HCT116 (cell line): ENCODE measurements around the gene TSPAN5. TPM values are rescaled to one million over a fixed set of nuclear protein-coding genes. Genes with fewer than 3 reads are reported as not detected.

Experiments
- ATAC-seq: fragments of 200-7000 bp; cut with Tn5 transposase; 2 replicates; pipeline ENCODE4 v1.9.1; 2020; ENCODE audit warnings: mild to moderate bottlenecking, moderate library complexity
- BruUV-seq: library from RNA; stranded (reverse); fragments of 400-500 nt; replicated peaks from 2 replicates; lab custom pipeline; 2021; lab: Mats Ljungman, UMichigan
- CTCF ChIA-PET: fragments of 300-600 bp; sonication (Branson Sonifier 250); formaldehyde crosslinking; loops from one replicate; lab custom pipeline; 2021; ENCODE audit warnings: antibody characterized with exemption; lab: Charles Lee
- POLR2A ChIA-PET: fragments of 300-600, 350-600 bp; sonication (Branson Sonifier 250); formaldehyde crosslinking; loops from one replicate; lab custom pipeline; 2021; ENCODE audit warnings: antibody characterized with exemption; lab: Charles Lee
- RAD21 ChIA-PET, 2 experiments: fragments of 300-600 bp; sonication (Branson Sonifier 250); formaldehyde crosslinking; loops; one replicate each; lab custom pipeline; 2023; ENCODE audit warnings: low total read pairs in 2 of 2; ENCODE audit not compliant: uncharacterized antibody in 2 of 2, unreplicated experiment in 2 of 2, low non-redundant PET in 1 of 2; lab: Charles Lee
- DNase-seq: peaks from one replicate; pipeline ENCODE4 v3.0.0-alpha.2; 2010; ENCODE audit warnings: low read depth, low spot score
- H2AFZ ChIP-seq: fragments of 200-600 bp; shearing (Covaris generic), sonication (generic); 2 replicates; pipeline ENCODE4 v1.6.1; 2017; ENCODE audit warnings: low read depth, mixed run types, mixed read lengths, antibody characterized with exemption, low read length; ENCODE audit not compliant: poor library complexity, severe bottlenecking
- H3K27ac ChIP-seq: 2 replicates; pipeline ENCODE4 v1.5.1; 2012; ENCODE audit warnings: low read depth, low read length
- H3K27me3 ChIP-seq: fragments of 200-600 bp; sonication (generic); 2 replicates; pipeline ENCODE4 v1.6.1; 2016; ENCODE audit warnings: mixed run types, low read length, mixed read lengths; ENCODE audit not compliant: insufficient read depth
- H3K36me3 ChIP-seq, 2 experiments: fragments of 200-500 bp in 1 of 2; fragments of 200-600 bp in 1 of 2; sonication (Bioruptor generic) in 1 of 2; sonication (generic) in 1 of 2; 2 replicates each; pipeline versions ENCODE4 v1.5.1 to v1.6.1; 2014 to 2016; ENCODE audit warnings: low read length in 2 of 2, inconsistent platforms in 1 of 2, mixed read lengths in 1 of 2, mixed run types in 1 of 2; ENCODE audit not compliant: insufficient read depth in 2 of 2, control insufficient read depth in 1 of 2
- H3K4me1 ChIP-seq, 2 experiments: fragments of 200-600 bp in 1 of 2; sonication (generic) in 1 of 2; 2 replicates each; pipeline versions ENCODE4 v1.5.1 to v1.6.1; 2012 to 2017; ENCODE audit warnings: low read length in 2 of 2, inconsistent platforms in 1 of 2, mild to moderate bottlenecking in 1 of 2, mixed read lengths in 1 of 2, mixed run types in 1 of 2, moderate library complexity in 1 of 2; ENCODE audit not compliant: insufficient read depth in 2 of 2, control insufficient read depth in 1 of 2
- H3K4me2 ChIP-seq: fragments of 200-600 bp; sonication (generic); 2 replicates; pipeline ENCODE4 v1.6.1; 2017; ENCODE audit warnings: mixed run types, low read length, mixed read lengths
- H3K4me3 ChIP-seq, 2 experiments: fragments of 200-600 bp in 1 of 2; sonication (generic) in 1 of 2; replicated peaks in 1 of 2; 2 replicates each; pipeline ENCODE4 v1.5.1; 2011 to 2016; ENCODE audit warnings: low read length in 2 of 2, control low read depth in 1 of 2, low read depth in 1 of 2, mild to moderate bottlenecking in 1 of 2, mixed read lengths in 1 of 2, mixed run types in 1 of 2
- H3K79me2 ChIP-seq: fragments of 200-600 bp; sonication (generic); 2 replicates; pipeline ENCODE4 v1.6.1; 2017; ENCODE audit warnings: mild to moderate bottlenecking, mixed run types, low read length, moderate library complexity, mixed read lengths; ENCODE audit not compliant: insufficient read depth
- H3K9ac ChIP-seq: fragments of 200-600 bp; sonication (generic); 2 replicates; pipeline ENCODE4 v1.6.1; 2016; ENCODE audit warnings: low read length, mixed read lengths
- H3K9me2 ChIP-seq: fragments of 200-600 bp; sonication (generic), shearing (Covaris generic); 2 replicates; pipeline ENCODE4 v1.6.1; 2017; ENCODE audit warnings: mixed run types, mild to moderate bottlenecking, moderate library complexity; ENCODE audit not compliant: insufficient read depth
- H3K9me3 ChIP-seq, 2 experiments: fragments of 200-500 bp in 1 of 2; fragments of 200-600 bp in 1 of 2; sonication (Bioruptor generic) in 1 of 2; sonication (generic) in 1 of 2; 2 replicates each; pipeline ENCODE4 v1.6.1; 2014 to 2017; ENCODE audit warnings: low read length in 2 of 2, mixed read lengths in 2 of 2, inconsistent platforms in 1 of 2, low read depth in 1 of 2, mild to moderate bottlenecking in 1 of 2, mixed run types in 1 of 2, moderate library complexity in 1 of 2; ENCODE audit not compliant: control insufficient read depth in 1 of 2, insufficient read depth in 1 of 2
- H4K20me1 ChIP-seq: fragments of 200-600 bp; sonication (generic), shearing (Covaris generic); 2 replicates; pipeline ENCODE4 v1.6.1; 2017; ENCODE audit warnings: mixed run types, mild to moderate bottlenecking, moderate library complexity; ENCODE audit not compliant: insufficient read depth
- CBX3 ChIP-seq: IDR thresholded peaks from 2 replicates; pipeline ENCODE4 v1.6.1; 2012; ENCODE audit warnings: low read depth
- CEBPB ChIP-seq: IDR thresholded peaks from 2 replicates; pipeline ENCODE4 v1.6.1; 2012; ENCODE audit warnings: low read depth
- EGR1 ChIP-seq: IDR thresholded peaks from 2 replicates; pipeline ENCODE4 v1.6.1; 2012; ENCODE audit warnings: low read depth
- ELF1 ChIP-seq: IDR thresholded peaks from 2 replicates; pipeline ENCODE4 v1.6.1; 2012; ENCODE audit warnings: low read depth, borderline replicate concordance
- POLR2AphosphoS5 ChIP-seq: IDR thresholded peaks from 2 replicates; pipeline ENCODE4 v1.6.1; 2011; ENCODE audit warnings: mild to moderate bottlenecking, low read depth, low read length, moderate library complexity
- RAD21 ChIP-seq: IDR thresholded peaks from 2 replicates; pipeline ENCODE4 v1.6.1; 2012; ENCODE audit warnings: low read depth, mild to moderate bottlenecking
- SP1 ChIP-seq: IDR thresholded peaks from 2 replicates; pipeline ENCODE4 v1.6.1; 2012; ENCODE audit warnings: low read depth
- TCF7L2 ChIP-seq: IDR thresholded peaks from 2 replicates; pipeline ENCODE4 v1.7.0; 2011; ENCODE audit warnings: borderline replicate concordance, inconsistent platforms; ENCODE audit not compliant: insufficient read depth, insufficient read length; ENCODE audit errors: extremely low read depth
- ZNF274 ChIP-seq: fragments of 200-500 bp; sonication (Bioruptor generic); IDR thresholded peaks from 2 replicates; pipeline ENCODE4 v1.6.1; 2014; ENCODE audit warnings: mild to moderate bottlenecking, low read depth, low read length, inconsistent platforms
- intact Hi-C: fragments of 100-400 bp; cut with micrococcal nuclease; formaldehyde crosslinking; loops from 2 replicates; pipeline ENCODE4 v1.10.0; 2022
- total RNA-seq: library from RNA; stranded (reverse); gene quantifications from one replicate; pipeline ENCODE4 v1.2.1, GENCODE V29; 2021; ENCODE audit not compliant: unreplicated experiment
- TF ChIP-seq, protein P1 (sequence below): IDR thresholded peaks from 2 replicates; pipeline ENCODE4 v1.6.1; 2011; ENCODE audit warnings: mild to moderate bottlenecking, low read length, moderate library complexity; ENCODE audit not compliant: insufficient replicate concordance; ENCODE audit errors: extremely low read depth
- TF ChIP-seq, protein P2 (sequence below): IDR thresholded peaks from 2 replicates; pipeline ENCODE4 v1.6.1; 2012

The TSPAN5 gene
- total RNA-seq, 1 experiment from 2014 or later = 56.8 TPM

DNA sequence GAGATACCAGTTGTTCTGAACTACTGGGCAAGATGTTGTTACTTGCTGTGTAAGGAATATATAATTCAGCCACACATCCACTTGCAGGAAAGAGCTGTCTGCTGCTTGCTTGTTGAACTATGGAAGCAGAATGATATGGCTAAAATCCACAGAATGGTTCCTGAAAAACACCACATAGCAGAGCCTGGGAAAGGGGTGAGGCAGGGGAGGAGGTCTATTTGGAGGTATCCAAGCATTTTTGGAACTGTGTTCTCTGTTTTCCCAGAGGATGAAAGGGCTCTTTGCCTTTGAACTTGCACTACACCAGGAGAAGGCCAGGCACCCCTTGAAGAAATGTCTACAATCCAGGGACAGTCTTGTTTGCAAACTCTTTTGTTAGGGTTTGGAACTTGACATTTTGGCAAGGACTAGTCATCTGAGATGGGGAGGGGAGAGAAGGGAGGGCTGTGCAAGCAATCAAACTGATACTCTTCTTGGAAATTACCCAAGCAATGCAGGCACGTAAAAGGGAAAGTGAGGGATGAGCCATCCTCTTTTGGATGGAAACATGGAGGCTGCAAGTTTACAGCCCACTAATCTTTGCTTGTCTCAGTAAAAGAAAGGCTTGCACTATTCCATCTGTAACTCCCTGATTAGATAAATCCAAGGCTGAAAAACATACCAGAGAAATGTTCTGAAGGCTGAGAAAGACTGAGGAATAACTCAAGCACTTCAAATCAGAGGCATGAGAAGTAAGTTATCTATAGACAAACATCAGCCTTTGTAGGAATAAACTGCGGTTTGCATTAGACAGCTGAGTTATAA, 141.0 kb downstream of the TSPAN5 start:
- intact Hi-C loops = loop anchor here (10.0 kb wide), 1 partner anchor 107 kb away; no protein-coding TSS in a partner anchor
- Histone ChIP-seq H2AFZ (no peak overlapping the region), H3K9me3 (no peaks in the 10 kb centered on the region), H3K79me2 (peaks cover 93% of the 10 kb centered on the region), H3K9me2 (no peaks in the 10 kb centered on the region), H3K36me3 (no peaks in the 10 kb centered on the region), H4K20me1 (no peaks in the 10 kb centered on the region), H3K27ac (0 out of 2 replicates have a peak overlapping the region, but pooled peaks have one; percentile 10), H3K4me1 (peaks cover 61 to 75% of the 10 kb centered on the region in 2 experiments), H3K9ac (no peak overlapping the region), H3K27me3 (no peaks in the 10 kb centered on the region), H3K4me2 (peak overlapping the region; percentile 65), H3K4me3 (peak overlapping the region in 1 of 2 experiments; percentile 28; a peak in 2 of 4 replicates)
- ChIA-PET CTCF (no interaction called here), POLR2A (interaction anchor here (1.4 kb wide), 1 partner anchor 13 kb away, joined by 3 read pairs; no protein-coding TSS in a partner anchor), RAD21 (no interaction called here)
- BruUV-seq = no TSS peak
- no peak for DNase-seq
- TF ChIP-seq TCF7L2 = peak; percentile 30
- no peak for TF ChIP-seq SP1
- TF ChIP-seq ZNF274 = no peak
- ATAC-seq = no peak

DNA sequence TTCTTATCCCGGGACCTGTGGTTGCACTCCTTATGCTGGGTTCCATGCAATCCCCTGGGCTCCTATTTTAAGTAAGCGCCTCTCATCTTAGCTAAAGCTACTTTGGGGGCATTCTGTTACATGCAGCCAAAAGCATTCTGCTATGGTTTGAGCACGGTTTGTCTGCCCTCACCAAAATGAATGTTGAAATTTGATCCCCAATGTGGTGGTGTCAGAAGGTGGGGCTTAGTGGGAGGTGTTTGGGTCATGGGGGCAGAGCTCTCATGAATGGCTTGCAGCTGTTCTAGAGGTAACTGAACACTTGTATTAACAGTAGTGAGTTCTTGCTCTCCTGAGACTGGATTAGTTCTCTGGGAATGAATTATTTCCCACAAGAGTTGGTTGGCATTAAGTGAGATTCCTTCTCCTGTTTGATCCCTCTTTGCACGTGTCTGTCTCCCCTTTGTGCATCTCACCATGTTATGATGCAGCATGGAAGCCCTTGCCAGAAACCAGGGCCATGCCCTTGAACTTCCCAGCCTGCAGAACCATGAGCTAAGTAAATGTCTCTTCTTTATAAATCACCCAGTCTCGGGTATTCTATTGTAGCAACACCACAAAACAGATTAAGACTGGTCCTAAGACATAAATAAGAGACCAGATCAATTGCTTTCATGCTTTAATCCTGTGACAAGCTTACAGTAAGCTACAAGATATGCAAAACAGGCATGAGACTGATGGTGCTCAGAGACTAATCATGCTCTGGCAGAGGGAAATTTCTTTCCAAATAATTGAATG, 141.8 kb downstream of the TSPAN5 start:
- ATAC-seq (peak; percentile 55), DNase-seq (no peak)
- RAD21 ChIA-PET = no interaction called here
- intact Hi-C loops = loop anchor here (10.0 kb wide), 1 partner anchor 108 kb away; no protein-coding TSS in a partner anchor
- no peaks in the 10 kb centered on the region for H3K27me3 ChIP-seq
- H3K27ac ChIP-seq = no peak overlapping the region; the same call in 1 of the 2 replicates
- H3K36me3 ChIP-seq = no peaks in the 10 kb centered on the region
- POLR2A ChIA-PET = interaction anchor here (1.4 kb wide), 1 partner anchor 14 kb away, joined by 3 read pairs; no protein-coding TSS in a partner anchor
- peak overlapping the region; percentile 65 for H3K4me2 ChIP-seq
- no peaks in the 10 kb centered on the region for H4K20me1 ChIP-seq
- no peaks in the 10 kb centered on the region for H3K9me3 ChIP-seq
- 0 out of 2 replicates have a peak overlapping the region, but pooled peaks have one; percentile 15 for H3K9ac ChIP-seq
- CTCF ChIA-PET = no interaction called here
- TF ChIP-seq ELF1 (no peak), RAD21 (no peak), EGR1 (no peak; the same call in 1 of the 2 replicates), CEBPB (no peak), POLR2AphosphoS5 (no peak), CBX3 (peak; percentile 35; the same call in 1 of the 2 replicates), ZNF274 (no peak)
- TF ChIP-seq, protein P1, sequence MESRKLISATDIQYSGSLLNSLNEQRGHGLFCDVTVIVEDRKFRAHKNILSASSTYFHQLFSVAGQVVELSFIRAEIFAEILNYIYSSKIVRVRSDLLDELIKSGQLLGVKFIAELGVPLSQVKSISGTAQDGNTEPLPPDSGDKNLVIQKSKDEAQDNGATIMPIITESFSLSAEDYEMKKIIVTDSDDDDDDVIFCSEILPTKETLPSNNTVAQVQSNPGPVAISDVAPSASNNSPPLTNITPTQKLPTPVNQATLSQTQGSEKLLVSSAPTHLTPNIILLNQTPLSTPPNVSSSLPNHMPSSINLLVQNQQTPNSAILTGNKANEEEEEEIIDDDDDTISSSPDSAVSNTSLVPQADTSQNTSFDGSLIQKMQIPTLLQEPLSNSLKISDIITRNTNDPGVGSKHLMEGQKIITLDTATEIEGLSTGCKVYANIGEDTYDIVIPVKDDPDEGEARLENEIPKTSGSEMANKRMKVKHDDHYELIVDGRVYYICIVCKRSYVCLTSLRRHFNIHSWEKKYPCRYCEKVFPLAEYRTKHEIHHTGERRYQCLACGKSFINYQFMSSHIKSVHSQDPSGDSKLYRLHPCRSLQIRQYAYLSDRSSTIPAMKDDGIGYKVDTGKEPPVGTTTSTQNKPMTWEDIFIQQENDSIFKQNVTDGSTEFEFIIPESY = no peak
- TF ChIP-seq, protein P2, sequence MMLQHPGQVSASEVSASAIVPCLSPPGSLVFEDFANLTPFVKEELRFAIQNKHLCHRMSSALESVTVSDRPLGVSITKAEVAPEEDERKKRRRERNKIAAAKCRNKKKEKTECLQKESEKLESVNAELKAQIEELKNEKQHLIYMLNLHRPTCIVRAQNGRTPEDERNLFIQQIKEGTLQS = no peak
- H3K4me1 ChIP-seq = peaks cover 53 to 68% of the 10 kb centered on the region in 2 experiments
- BruUV-seq = no TSS peak
- H3K4me3 ChIP-seq = peak overlapping the region in 1 of 2 experiments; percentile 28; a peak in 2 of 4 replicates
- peaks cover 91% of the 10 kb centered on the region for H3K79me2 ChIP-seq
- H2AFZ ChIP-seq = no peak overlapping the region
- H3K9me2 ChIP-seq = no peaks in the 10 kb centered on the region
